Ishikawa (cell line): ENCODE results near the gene TMEFF2.

Experiments
- CEBPB ChIP-seq: IDR thresholded peaks from 2 replicates; pipeline ENCODE4 v1.6.1; 2012
- EGR1 ChIP-seq: IDR thresholded peaks from 2 replicates; pipeline ENCODE4 v1.6.1; 2012
- EP300 ChIP-seq: IDR thresholded peaks from 2 replicates; pipeline ENCODE4 v1.6.1; 2012; ENCODE audit warnings: borderline replicate concordance
- MAX ChIP-seq: IDR thresholded peaks from 2 replicates; pipeline ENCODE4 v1.6.1; 2012
- NFIC ChIP-seq: IDR thresholded peaks from 2 replicates; pipeline ENCODE4 v1.6.1; 2012
- RAD21 ChIP-seq: IDR thresholded peaks from 2 replicates; pipeline ENCODE4 v1.6.1; 2012; ENCODE audit warnings: low read depth
- TCF12 ChIP-seq: IDR thresholded peaks from 2 replicates; pipeline ENCODE4 v1.6.1; 2012; ENCODE audit warnings: low read depth
- TEAD4 ChIP-seq: IDR thresholded peaks from 2 replicates; pipeline ENCODE4 v1.6.1; 2012
- YY1 ChIP-seq: IDR thresholded peaks from 2 replicates; pipeline ENCODE4 v1.6.1; 2012; ENCODE audit warnings: low read depth
- TF ChIP-seq, protein P1 (sequence below): IDR thresholded peaks from 2 replicates; pipeline ENCODE4 v1.6.1; 2012
- TF ChIP-seq, protein P2 (sequence below): IDR thresholded peaks from 2 replicates; pipeline ENCODE4 v1.6.1; 2012; ENCODE audit warnings: low read depth, mild to moderate bottlenecking

DNA sequence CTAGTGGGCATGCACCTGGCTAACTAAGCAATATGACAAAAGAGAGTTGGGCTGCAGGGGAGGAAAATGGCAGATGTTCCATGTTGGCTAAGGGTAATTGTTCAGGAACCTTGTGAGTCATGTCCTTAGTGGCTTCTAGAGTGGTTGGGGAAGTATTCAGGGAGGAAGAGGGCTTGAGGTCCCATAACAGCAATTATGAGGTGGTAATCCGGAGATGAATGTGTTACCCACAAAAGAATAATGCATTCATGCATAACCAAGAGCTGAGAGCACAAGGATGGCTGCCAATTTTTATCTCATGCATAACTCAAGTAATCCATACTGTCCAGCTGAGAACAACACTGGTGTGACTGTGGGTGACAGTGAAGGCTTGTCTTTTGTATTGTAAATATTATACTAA, 42.9 kb downstream of the TMEFF2 start:
- TF ChIP-seq CEBPB (no peak), NFIC (peak; percentile 63), EGR1 (no peak), EP300 (peak; percentile 53; the same call in 1 of the 2 replicates), TEAD4 (peak; percentile 39), TCF12 (peak; percentile 36; the same call in 1 of the 2 replicates), RAD21 (no peak), YY1 (0 out of 2 replicates have a peak, but pooled peaks have one; percentile 15), MAX (no peak)
- TF ChIP-seq, protein P1, sequence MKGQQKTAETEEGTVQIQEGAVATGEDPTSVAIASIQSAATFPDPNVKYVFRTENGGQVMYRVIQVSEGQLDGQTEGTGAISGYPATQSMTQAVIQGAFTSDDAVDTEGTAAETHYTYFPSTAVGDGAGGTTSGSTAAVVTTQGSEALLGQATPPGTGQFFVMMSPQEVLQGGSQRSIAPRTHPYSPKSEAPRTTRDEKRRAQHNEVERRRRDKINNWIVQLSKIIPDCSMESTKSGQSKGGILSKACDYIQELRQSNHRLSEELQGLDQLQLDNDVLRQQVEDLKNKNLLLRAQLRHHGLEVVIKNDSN = no peak
- TF ChIP-seq, protein P2, sequence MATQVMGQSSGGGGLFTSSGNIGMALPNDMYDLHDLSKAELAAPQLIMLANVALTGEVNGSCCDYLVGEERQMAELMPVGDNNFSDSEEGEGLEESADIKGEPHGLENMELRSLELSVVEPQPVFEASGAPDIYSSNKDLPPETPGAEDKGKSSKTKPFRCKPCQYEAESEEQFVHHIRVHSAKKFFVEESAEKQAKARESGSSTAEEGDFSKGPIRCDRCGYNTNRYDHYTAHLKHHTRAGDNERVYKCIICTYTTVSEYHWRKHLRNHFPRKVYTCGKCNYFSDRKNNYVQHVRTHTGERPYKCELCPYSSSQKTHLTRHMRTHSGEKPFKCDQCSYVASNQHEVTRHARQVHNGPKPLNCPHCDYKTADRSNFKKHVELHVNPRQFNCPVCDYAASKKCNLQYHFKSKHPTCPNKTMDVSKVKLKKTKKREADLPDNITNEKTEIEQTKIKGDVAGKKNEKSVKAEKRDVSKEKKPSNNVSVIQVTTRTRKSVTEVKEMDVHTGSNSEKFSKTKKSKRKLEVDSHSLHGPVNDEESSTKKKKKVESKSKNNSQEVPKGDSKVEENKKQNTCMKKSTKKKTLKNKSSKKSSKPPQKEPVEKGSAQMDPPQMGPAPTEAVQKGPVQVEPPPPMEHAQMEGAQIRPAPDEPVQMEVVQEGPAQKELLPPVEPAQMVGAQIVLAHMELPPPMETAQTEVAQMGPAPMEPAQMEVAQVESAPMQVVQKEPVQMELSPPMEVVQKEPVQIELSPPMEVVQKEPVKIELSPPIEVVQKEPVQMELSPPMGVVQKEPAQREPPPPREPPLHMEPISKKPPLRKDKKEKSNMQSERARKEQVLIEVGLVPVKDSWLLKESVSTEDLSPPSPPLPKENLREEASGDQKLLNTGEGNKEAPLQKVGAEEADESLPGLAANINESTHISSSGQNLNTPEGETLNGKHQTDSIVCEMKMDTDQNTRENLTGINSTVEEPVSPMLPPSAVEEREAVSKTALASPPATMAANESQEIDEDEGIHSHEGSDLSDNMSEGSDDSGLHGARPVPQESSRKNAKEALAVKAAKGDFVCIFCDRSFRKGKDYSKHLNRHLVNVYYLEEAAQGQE = no peak
